Umbilical cord (tissue), 2 donors: ENCODE results near the gene CD151. TPM values are rescaled to one million over a fixed set of nuclear protein-coding genes. Genes with fewer than 3 reads are reported as not detected.

Source experiments
- DNase-seq: peaks from one replicate; pipeline ENCODE4 v3.0.0-alpha.2; 2015; ENCODE audit warnings: low spot score
- total RNA-seq: library from RNA; depleted of rRNA; stranded (reverse); fragments of >200 nt; gene quantifications from one replicate; pipeline ENCODE4 v1.2.3, GENCODE V29; 2014; ENCODE audit warnings: low replicate concordance; ENCODE audit not compliant: insufficient read depth

Gene CD151
- total RNA-seq, 1 donor from 2014 or later = 159 TPM

GRCh38 chr11:858053-858761 lies 25.5 kb downstream of the CD151 start:
- DNase-seq = no peak

- no peak for DNase-seq
Measured at GRCh38 chr11:858762-859339, 26.1 kb downstream of the CD151 start.

- peak; percentile 98 for DNase-seq
Measured at GRCh38 chr11:859394-860131, 26.8 kb downstream of the CD151 start.

GRCh38 chr11:860234-861104 lies 27.7 kb downstream of the CD151 start:
- DNase-seq = no peak

- no peak for DNase-seq
Measured at GRCh38 chr11:861105-861479, 28.3 kb downstream of the CD151 start.

GRCh38 chr11:862081-862661 lies 29.4 kb downstream of the CD151 start:
- peak; percentile 72 for DNase-seq

- DNase-seq = no peak
Measured at GRCh38 chr11:862696-863022, 29.9 kb downstream of the CD151 start.

GRCh38 chr11:863023-863909 lies 30.5 kb downstream of the CD151 start:
- peak; percentile 44 for DNase-seq

- DNase-seq = no peak
Measured at GRCh38 chr11:863910-864827, 31.4 kb downstream of the CD151 start.

GRCh38 chr11:864898-865297 lies 32.1 kb downstream of the CD151 start:
- no peak for DNase-seq

- DNase-seq = no peak
Measured at GRCh38 chr11:865462-866430, 33.0 kb downstream of the CD151 start.

- no peak for DNase-seq
Measured at GRCh38 chr11:866481-866880, 33.7 kb downstream of the CD151 start.

- no peak for DNase-seq
Measured at GRCh38 chr11:867856-868358, 35.2 kb downstream of the CD151 start.

GRCh38 chr11:868394-868793 lies 35.6 kb downstream of the CD151 start:
- no peak for DNase-seq

GRCh38 chr11:868802-869201 lies 36.0 kb downstream of the CD151 start:
- no peak for DNase-seq

- no peak for DNase-seq
Measured at GRCh38 chr11:869399-870126, 36.8 kb downstream of the CD151 start.

- DNase-seq = no peak
Measured at GRCh38 chr11:870127-870413, 37.3 kb downstream of the CD151 start.

- no peak for DNase-seq
Measured at GRCh38 chr11:870418-870817, 37.7 kb downstream of the CD151 start.
